Measurements from ENCODE around the gene H2BK1.

DNA sequence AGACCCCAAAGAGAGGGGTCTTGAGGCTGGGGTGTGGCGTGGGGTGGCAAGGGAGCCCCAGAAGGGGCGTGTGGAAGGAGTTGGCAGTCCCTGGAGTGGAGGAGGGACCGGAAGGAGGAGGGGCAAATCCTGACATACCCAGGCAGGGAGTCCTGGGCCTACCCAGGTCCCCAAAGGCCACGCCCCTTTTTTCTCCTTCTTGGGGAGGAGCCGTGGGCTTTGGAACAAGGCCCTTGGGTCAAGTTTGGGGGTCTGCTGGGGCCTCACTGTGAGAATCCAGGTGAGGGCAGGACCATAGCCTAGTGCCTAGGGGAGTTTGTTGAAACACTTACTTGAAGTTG lies 39.4 kb upstream of the H2BK1 start:
- TF ChIP-seq, protein P1, sequence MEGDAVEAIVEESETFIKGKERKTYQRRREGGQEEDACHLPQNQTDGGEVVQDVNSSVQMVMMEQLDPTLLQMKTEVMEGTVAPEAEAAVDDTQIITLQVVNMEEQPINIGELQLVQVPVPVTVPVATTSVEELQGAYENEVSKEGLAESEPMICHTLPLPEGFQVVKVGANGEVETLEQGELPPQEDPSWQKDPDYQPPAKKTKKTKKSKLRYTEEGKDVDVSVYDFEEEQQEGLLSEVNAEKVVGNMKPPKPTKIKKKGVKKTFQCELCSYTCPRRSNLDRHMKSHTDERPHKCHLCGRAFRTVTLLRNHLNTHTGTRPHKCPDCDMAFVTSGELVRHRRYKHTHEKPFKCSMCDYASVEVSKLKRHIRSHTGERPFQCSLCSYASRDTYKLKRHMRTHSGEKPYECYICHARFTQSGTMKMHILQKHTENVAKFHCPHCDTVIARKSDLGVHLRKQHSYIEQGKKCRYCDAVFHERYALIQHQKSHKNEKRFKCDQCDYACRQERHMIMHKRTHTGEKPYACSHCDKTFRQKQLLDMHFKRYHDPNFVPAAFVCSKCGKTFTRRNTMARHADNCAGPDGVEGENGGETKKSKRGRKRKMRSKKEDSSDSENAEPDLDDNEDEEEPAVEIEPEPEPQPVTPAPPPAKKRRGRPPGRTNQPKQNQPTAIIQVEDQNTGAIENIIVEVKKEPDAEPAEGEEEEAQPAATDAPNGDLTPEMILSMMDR (IDR thresholded peaks at IDR 0.05; ENCODE audit: low read depth, low read length, poor library complexity, severe bottlenecking), result no peak
- no peak for TF ChIP-seq EZH2phosphoT487 (IDR thresholded peaks at IDR 0.05; ENCODE audit: borderline replicate concordance, low read length)

Measured in DOHH2 (cell line).